ENCODE measurements around the gene SRCIN1.

Gene SRCIN1

DNA sequence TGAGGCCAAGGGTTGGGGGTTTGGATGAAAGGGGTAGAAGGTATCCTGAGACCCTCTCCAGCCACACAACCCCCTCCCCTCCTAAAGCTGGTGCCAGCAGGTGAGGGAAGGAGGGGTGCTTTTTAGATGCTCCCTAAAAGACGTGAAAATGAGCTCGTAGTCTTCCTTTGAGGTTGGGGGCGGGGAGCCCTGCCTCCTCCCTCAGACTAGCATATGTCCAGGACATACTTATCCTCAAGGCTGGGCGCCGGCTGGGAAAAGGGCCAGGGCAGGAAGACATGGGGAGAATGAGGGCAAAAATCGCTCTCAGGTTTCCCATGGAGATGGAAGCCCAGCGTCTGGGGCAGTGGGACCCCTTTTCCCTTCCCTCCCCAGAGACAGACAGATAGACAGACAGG lies 26.7 kb downstream of the SRCIN1 start:
- no peak for DNase-seq

GRCh38 chr17:38578229-38579082 lies 27.3 kb downstream of the SRCIN1 start:
- DNase-seq, result no peak

- DNase-seq, result no peak
These were observed 28.0 kb downstream of the SRCIN1 start for GRCh38 chr17:38577645-38578173.

- no peak for DNase-seq
These were observed 28.5 kb downstream of the SRCIN1 start for GRCh38 chr17:38577244-38577643.

GRCh38 chr17:38575781-38576180 lies 30.0 kb downstream of the SRCIN1 start:
- DNase-seq, result no peak

GRCh38 chr17:38574712-38575111 lies 31.0 kb downstream of the SRCIN1 start:
- DNase-seq, result no peak

GRCh38 chr17:38572669-38573365 lies 32.9 kb downstream of the SRCIN1 start:
- no peak for DNase-seq

DNA sequence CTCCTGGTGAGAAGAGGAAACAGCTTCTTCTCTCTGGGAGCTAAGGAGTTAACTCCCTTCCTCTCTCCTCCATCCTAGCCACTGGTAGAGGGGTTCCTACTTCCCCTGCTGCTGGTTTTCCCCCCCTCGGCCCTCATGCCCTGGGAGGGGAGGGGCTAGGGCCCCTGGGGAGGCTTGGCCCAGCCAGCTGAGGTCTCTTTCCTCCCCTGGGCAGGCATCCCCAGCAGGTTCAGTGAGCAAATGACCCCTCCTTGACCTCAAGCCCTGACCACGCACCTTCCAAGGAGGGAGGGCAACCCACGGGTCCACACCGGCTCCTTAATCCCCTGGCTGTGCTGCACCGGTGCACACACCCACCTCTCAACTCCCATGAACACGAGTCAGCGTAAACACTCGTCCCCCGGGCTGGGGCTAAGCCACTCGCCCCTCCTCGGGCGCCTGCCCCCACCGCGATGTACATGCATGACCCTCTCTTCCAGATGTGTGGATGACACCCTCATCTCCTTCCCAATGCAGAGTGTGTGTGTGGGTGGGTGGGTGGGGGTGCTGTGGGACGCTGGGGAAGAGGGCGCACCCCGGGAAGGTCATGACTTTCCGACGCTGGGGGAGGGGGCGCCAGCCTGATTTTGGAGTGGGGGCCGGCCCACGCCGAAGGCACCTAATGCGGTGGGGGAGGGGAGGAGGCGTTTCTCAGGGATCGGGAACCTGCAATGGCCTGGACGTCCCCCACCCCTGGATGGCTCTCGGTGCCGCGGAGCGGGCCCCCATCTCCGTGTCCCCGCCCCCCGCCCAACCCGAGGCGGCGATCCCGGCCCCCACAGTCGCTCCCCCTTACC lies 33.7 kb downstream of the SRCIN1 start:
- DNase-seq, result no peak

DNA sequence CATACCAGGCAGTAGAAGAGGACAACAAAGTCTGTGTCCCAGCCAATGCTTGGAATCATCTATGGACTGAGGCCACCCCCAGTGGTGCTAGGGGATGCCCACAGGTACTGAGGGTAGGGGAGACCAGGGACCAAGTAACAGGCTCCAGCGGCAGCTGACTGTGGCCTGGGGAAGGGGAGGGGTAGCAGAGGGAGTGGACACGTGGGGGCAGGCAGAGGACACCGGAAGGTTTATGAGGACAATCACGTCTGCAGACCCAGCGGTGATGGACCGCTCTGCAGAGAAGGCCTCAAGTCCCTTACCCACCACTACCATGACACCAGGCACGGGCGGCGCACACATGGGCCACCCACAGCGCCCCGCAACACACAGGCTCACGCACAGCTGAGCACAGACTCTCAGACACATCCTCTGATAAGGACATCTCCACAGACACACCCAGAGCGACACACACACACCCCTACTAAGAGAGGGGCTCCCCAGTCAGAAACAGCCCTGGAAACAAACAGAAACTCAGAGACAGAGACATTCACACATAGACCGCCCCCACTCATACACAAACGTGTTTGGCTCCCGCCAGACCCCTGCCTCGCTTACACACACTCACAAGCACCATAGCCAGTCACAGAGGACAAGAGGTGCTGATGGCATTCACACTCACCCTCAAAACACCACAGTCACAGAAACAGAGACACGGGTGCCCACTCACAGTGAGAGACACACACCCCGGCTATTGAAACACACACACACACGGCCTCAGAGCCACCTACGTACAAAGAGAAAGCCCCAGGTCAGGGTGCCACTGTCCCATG lies 35.8 kb downstream of the SRCIN1 start:
- DNase-seq, result no peak

- DNase-seq, result no peak
These were observed 36.8 kb downstream of the SRCIN1 start for GRCh38 chr17:38568845-38569510.

GRCh38 chr17:38568274-38568673 lies 37.5 kb downstream of the SRCIN1 start:
- no peak for DNase-seq

- DNase-seq, result no peak
These were observed 38.4 kb downstream of the SRCIN1 start for GRCh38 chr17:38567350-38567749.

DNA sequence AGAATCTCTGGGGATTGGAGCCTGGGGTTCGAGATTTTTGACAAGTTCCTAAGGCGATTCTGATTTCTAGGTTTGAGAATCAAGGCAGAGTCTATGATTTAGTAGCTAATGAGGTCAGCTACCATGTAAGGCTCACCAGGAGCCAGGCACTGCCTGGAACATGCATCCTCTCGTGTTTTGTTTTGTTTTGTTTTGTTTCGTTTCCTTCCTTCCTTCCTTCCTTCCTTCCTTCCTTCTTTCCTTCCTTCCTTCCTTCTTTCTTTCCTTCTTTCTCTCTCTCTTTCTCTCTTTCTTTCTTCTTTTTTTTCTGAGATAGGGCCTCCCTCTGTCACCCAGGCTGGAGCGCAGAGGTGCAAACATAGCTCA lies 39.1 kb downstream of the SRCIN1 start:
- no peak for DNase-seq

- DNase-seq, result no peak
These were observed 39.7 kb downstream of the SRCIN1 start for GRCh38 chr17:38565853-38566665.

DNA sequence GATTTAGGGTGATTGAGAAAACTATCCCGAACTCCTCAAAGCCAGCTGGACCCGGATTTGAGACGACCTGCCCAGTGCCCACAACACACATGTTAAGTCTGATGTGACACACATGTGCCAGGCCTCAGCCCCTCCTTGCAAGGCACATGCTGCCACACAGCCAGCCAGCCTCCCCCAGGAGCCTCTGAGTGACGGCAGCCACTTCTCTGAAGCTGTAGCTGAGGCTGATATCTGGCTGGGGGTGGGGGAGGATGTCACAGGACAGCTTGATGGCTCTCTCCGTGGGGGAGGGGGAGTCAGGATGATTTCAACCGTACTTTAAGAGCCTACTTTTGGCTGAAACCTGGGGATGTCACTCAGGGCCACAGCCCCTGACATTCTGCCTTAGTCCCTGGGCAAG lies 40.9 kb downstream of the SRCIN1 start:
- DNase-seq, result no peak

DNA sequence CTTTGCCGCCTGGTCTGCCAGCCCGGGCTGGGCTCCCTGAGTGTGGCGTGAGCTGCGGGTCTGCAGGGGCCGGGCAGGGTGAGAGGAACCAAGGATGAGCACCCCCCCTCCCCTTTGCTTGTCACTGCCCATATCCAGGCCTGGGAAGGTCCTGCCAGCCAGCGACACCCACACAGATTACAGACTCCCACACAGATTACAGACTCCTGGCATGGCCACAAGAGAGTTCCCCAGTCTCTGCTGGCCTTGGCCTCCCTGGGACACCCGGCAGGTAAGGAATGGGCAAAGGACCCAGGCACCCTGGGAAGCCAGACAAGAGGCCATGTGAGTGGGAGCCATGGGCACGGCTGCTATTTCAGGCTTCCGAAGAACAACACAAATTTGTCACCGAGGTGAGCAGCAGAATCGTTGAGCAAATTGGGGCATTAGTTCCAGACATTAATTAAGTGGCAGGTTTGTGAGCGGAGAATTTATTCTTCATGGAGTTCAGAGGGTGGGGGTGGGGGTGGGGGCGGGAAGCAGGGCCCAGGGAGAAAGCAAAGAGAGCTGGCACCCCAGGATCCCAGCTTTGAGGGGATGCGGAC lies 41.4 kb downstream of the SRCIN1 start:
- DNase-seq, result no peak

- DNase-seq, result no peak
These were observed 42.1 kb downstream of the SRCIN1 start for GRCh38 chr17:38563362-38564253.

DNA sequence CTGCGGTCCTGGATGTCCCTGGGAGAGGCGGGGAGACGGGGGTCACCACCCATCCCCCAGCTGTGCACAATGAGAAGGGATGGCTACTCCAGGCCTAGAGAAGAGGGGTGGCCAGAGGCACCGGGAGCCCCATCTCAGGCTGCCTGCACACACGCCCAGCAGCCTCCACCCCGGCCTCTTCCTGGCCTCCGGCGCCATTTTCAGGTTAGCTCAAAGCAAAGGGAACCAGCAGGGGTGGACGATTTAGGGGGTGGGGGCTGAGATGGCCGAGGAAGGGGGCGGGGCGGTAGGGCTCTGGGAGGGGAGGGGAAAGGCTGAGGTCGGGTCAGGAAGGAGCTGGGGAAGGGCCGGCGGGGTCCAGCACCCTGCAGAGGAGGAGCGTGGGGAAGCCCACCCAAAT lies 42.8 kb downstream of the SRCIN1 start:
- DNase-seq, result no peak

GRCh38 chr17:38562215-38562569 lies 43.6 kb downstream of the SRCIN1 start:
- DNase-seq, result no peak

Measured in activated CD4-positive, CD25-positive, alpha-beta regulatory T cell (primary cell).